Measurements from ENCODE around the gene TSPAN11. TPM values are rescaled to one million over a fixed set of nuclear protein-coding genes. Genes with fewer than 3 reads are reported as not detected.

TSPAN11 gene
- total and polyA plus RNA-seq, 4 donors: 0.13 to 1.2 (median 0.44) TPM

DNA sequence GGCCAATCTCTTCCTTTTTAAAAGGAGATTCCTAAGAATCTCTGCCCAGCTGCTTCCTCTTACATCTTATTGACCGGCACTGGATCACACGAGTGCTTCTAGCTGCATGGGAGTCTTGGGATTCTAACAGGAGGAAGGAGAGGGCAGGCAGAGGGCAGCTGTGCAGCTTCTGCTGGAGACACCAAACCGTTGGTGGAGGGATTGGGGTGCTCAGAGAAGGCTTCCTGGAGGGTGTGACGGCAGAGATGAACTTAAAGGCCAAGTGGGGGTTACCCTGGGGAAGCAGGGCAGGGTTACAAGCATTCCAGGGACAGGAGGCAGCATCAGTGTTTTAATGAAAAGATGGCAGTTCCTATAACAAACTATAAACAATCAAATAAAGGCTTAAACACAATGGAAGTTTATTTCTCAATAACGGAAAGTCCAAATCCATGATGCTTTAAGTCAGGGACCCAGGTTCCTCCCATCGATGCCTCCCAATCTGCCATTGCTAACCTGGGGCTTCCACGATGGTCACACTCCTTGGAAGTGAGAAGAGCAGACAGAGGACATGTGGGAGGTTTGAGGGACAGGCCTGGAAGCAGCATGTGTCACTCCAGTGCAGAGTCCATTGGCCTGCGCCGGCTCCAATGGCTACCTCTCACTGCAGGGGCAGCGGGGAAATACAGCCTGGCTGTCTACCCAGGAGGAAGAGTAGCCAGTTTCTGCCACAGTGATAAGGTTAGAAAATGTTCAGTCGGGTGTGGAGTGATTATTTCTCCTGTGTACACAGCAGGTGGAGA lies 94.0 kb downstream of the TSPAN11 start:
- H3K27ac ChIP-seq (ENCODE audit: low read depth in 1 of 2, low read length in 2 of 2): no peak overlapping the region
- TF ChIP-seq GABPA (IDR thresholded peaks at IDR 0.05 in 1 of 2, conservative IDR thresholded peaks at IDR 0.05 in 1 of 2) (no peak), ZBTB33 (IDR thresholded peaks at IDR 0.05) (no peak), HNF4G (IDR thresholded peaks at IDR 0.05) (no peak), RAD21 (IDR thresholded peaks at IDR 0.05) (no peak), FOXA1 (IDR thresholded peaks at IDR 0.05) (no peak), RXRA (IDR thresholded peaks at IDR 0.05) (no peak), REST (IDR thresholded peaks at IDR 0.05) (no peak), NR2F2 (IDR thresholded peaks at IDR 0.05) (no peak)
- no peak overlapping the region for H3K4me3 ChIP-seq (ENCODE audit: low read depth in 1 of 3, low read length in 3 of 3)
- H3K9me3 ChIP-seq (ENCODE audit: control insufficient read depth in 4 of 4, low read length in 3 of 4): no peaks in the 10 kb centered on the region
- H3K27me3 ChIP-seq (ENCODE audit: control insufficient read depth in 4 of 4, insufficient read depth in 4 of 4, low read length in 3 of 4): no peaks in the 10 kb centered on the region
- no peaks in the 10 kb centered on the region for H3K4me1 ChIP-seq (ENCODE audit: control insufficient read depth in 4 of 4, insufficient read depth in 4 of 4, low read length in 3 of 4)
- H3K36me3 ChIP-seq (ENCODE audit: control insufficient read depth in 4 of 4, insufficient read depth in 3 of 4, low read depth in 1 of 4, low read length in 3 of 4): no peaks in the 10 kb centered on the region
- H3K9ac ChIP-seq (ENCODE audit: low read depth in 1 of 2, low read length in 2 of 2): no peak overlapping the region
- 88% methylated on average over 11 of the region's 11 CpGs for WGBS
- no peak for DNase-seq (ENCODE audit: low spot score)

DNA sequence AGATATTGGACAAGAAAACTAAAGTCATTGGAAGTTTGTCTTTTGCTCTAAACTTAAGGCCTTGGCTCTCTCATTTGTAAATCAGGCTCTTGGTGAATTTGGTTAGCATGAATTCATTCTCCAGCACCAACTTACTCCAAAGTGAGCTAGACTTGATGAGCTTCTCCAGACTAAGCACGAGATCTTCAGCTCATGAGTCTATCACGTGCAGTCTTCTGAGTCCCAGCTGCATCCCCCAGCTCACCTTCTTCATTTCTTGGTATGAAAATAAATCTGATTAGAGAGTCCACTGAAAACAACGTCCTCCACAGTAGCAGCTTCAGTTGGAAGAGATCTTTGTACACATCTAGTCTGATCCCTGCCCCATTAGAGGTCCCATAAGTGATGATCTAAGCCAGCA lies 94.6 kb downstream of the TSPAN11 start:
- no peak overlapping the region for H3K9ac ChIP-seq (ENCODE audit: low read depth in 1 of 2, low read length in 2 of 2)
- H3K9me3 ChIP-seq (ENCODE audit: control insufficient read depth in 4 of 4, low read length in 3 of 4): no peaks in the 10 kb centered on the region
- no peaks in the 10 kb centered on the region for H3K27me3 ChIP-seq (ENCODE audit: control insufficient read depth in 4 of 4, insufficient read depth in 4 of 4, low read length in 3 of 4)
- no peaks in the 10 kb centered on the region for H3K36me3 ChIP-seq (ENCODE audit: control insufficient read depth in 4 of 4, insufficient read depth in 3 of 4, low read depth in 1 of 4, low read length in 3 of 4)
- H3K4me3 ChIP-seq (ENCODE audit: low read depth in 1 of 3, low read length in 3 of 3): no peak overlapping the region
- no peaks in the 10 kb centered on the region for H3K4me1 ChIP-seq (ENCODE audit: control insufficient read depth in 4 of 4, insufficient read depth in 4 of 4, low read length in 3 of 4)
- WGBS: 90% methylated on average over 3 of the region's 3 CpGs
- no peak overlapping the region for H3K27ac ChIP-seq (ENCODE audit: low read depth in 1 of 2, low read length in 2 of 2)
- no peak for DNase-seq (ENCODE audit: low spot score)
- no peak for TF ChIP-seq GABPA (IDR thresholded peaks at IDR 0.05 in 1 of 2, conservative IDR thresholded peaks at IDR 0.05 in 1 of 2)
- no peak for TF ChIP-seq HNF4G (IDR thresholded peaks at IDR 0.05)
- TF ChIP-seq, protein P1, sequence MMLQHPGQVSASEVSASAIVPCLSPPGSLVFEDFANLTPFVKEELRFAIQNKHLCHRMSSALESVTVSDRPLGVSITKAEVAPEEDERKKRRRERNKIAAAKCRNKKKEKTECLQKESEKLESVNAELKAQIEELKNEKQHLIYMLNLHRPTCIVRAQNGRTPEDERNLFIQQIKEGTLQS (IDR thresholded peaks at IDR 0.05): no peak
- TF ChIP-seq YY1 (IDR thresholded peaks at IDR 0.05): no peak
- TF ChIP-seq SP1 (IDR thresholded peaks at IDR 0.05): no peak
- TF ChIP-seq JUND (IDR thresholded peaks at IDR 0.05): no peak
- TF ChIP-seq RXRA (IDR thresholded peaks at IDR 0.05): no peak
- no peak for TF ChIP-seq HNF4A (conservative IDR thresholded peaks at IDR 0.05)
- no peak for TF ChIP-seq MAX (IDR thresholded peaks at IDR 0.05)
- no peak for TF ChIP-seq CTCF (IDR thresholded peaks at IDR 0.05; ENCODE audit: low read depth, low read length, missing input control)
- no peak for TF ChIP-seq TAF1 (conservative IDR thresholded peaks at IDR 0.05)
- no peak for TF ChIP-seq FOXA2 (IDR thresholded peaks at IDR 0.05)
- no peak for TF ChIP-seq ZBTB33 (IDR thresholded peaks at IDR 0.05)
- TF ChIP-seq RAD21 (IDR thresholded peaks at IDR 0.05): no peak
- no peak for TF ChIP-seq NR2F2 (IDR thresholded peaks at IDR 0.05)
- no peak for TF ChIP-seq REST (IDR thresholded peaks at IDR 0.05)
